GM12878 (cell line): ENCODE measurements around the gene PCNX1. TPM values are rescaled to one million over a fixed set of nuclear protein-coding genes. Genes with fewer than 3 reads are reported as not detected.

Experiments used
- ATAC-seq: fragments of 200-7000 bp; cut with Tn5 transposase; 3 replicates; pipeline ENCODE4 v1.9.1; 2020; ENCODE audit warnings: mild to moderate bottlenecking, moderate library complexity
- BruUV-seq: library from RNA; stranded (reverse); fragments of 400-500 nt; replicated peaks from 2 replicates; lab custom pipeline; 2021; lab: Mats Ljungman, UMichigan
- CTCF ChIA-PET: fragments of 300-600 bp; sonication (Branson Sonifier 250); formaldehyde crosslinking; extraction: SDS; loops from one replicate; lab custom pipeline; 2021; ENCODE audit warnings: inconsistent platforms; lab: Yijun Ruan, JAX
- POLR2A ChIA-PET: fragments of 350-600 bp; formaldehyde crosslinking; extraction: SDS; loops from one replicate; lab custom pipeline; 2021; ENCODE audit warnings: inconsistent platforms; lab: Charles Lee
- RAD21 ChIA-PET: fragments of 300-600 bp; sonication (Branson Sonifier 250); formaldehyde crosslinking; loops from one replicate; lab custom pipeline; 2023; ENCODE audit warnings: antibody characterized with exemption; ENCODE audit not compliant: unreplicated experiment; lab: Charles Lee
- SMC1A ChIA-PET: fragments of 300-600 bp; sonication (Branson Sonifier 250); formaldehyde crosslinking; loops from one replicate; lab custom pipeline; 2023; ENCODE audit not compliant: unreplicated experiment, uncharacterized antibody; lab: Charles Lee
- DNase-seq: peaks from one replicate; pipeline ENCODE4 v3.0.0-alpha.2; 2011; ENCODE audit warnings: low read depth, low spot score
- FAIRE-seq: peaks from 3 replicates; lab custom pipeline; 2011; peaks lifted over from hg19 to GRCh38; lab: Jason Lieb, UNC
- H2AFZ ChIP-seq: 2 replicates; pipeline ENCODE4 v1.6.0; 2011; ENCODE audit warnings: low read depth, low read length, control low read depth; ENCODE audit not compliant: control insufficient read depth
- H3K27ac ChIP-seq: 2 replicates; pipeline ENCODE4 v1.5.1; 2011; ENCODE audit warnings: control low read depth; ENCODE audit not compliant: control insufficient read depth, insufficient read depth
- H3K27me3 ChIP-seq, 2 experiments: replicated peaks in 1 of 2; 2 replicates each; pipeline versions ENCODE4 v1.6.0 to v1.6.1; 2011; ENCODE audit warnings: low read length in 1 of 2; ENCODE audit not compliant: control insufficient read depth in 2 of 2, insufficient read depth in 2 of 2
- H3K36me3 ChIP-seq, 2 experiments: 2 replicates each; pipeline ENCODE4 v1.5.1; 2011; ENCODE audit warnings: low read length in 1 of 2; ENCODE audit not compliant: control insufficient read depth in 2 of 2, insufficient read depth in 2 of 2
- H3K4me1 ChIP-seq: 2 replicates; pipeline ENCODE4 v1.6.1; 2011; ENCODE audit warnings: mild to moderate bottlenecking, low read length, moderate library complexity, mixed read lengths; ENCODE audit not compliant: control insufficient read depth, insufficient read depth
- H3K4me2 ChIP-seq: 2 replicates; pipeline ENCODE4 v1.6.0; 2011; ENCODE audit warnings: control low read depth; ENCODE audit not compliant: control insufficient read depth, insufficient read depth
- H3K4me3 ChIP-seq: fragments of 200-600 bp; sonication (generic); 2 replicates; pipeline ENCODE4 v1.5.1; 2016
- H3K79me2 ChIP-seq: 2 replicates; pipeline ENCODE4 v1.6.0; 2011; ENCODE audit warnings: low read length; ENCODE audit not compliant: control insufficient read depth, insufficient read depth
- H3K9ac ChIP-seq: 2 replicates; pipeline ENCODE4 v1.8.0; 2011; ENCODE audit warnings: low read length, control low read depth, mixed read lengths; ENCODE audit not compliant: control insufficient read depth, insufficient read depth
- H3K9me3 ChIP-seq: replicated peaks from 3 replicates; pipeline ENCODE4 v1.5.1; 2011; ENCODE audit warnings: mild to moderate bottlenecking, low read length; ENCODE audit not compliant: control insufficient read depth, insufficient read depth
- H4K20me1 ChIP-seq: 2 replicates; pipeline ENCODE4 v1.6.0; 2011; ENCODE audit not compliant: control insufficient read depth, insufficient read depth
- ASH2L ChIP-seq: fragments of 300-600, 200-600 bp; sonication (generic); IDR thresholded peaks from 2 replicates; pipeline ENCODE4 v1.6.1; 2017; ENCODE audit warnings: low read depth, mild to moderate bottlenecking, borderline replicate concordance
- FOXM1 ChIP-seq: IDR thresholded peaks from 2 replicates; pipeline ENCODE4 v1.6.1; 2012; ENCODE audit warnings: low read depth, mild to moderate bottlenecking, inconsistent platforms, low read length, moderate library complexity
- MEF2A ChIP-seq: IDR thresholded peaks from 2 replicates; pipeline ENCODE4 v1.6.1; 2011; ENCODE audit warnings: low read depth, mild to moderate bottlenecking, low read length, moderate library complexity; ENCODE audit not compliant: insufficient read depth
- MEF2B ChIP-seq: fragments of 450-650 bp; IDR thresholded peaks from 2 replicates; pipeline ENCODE4 v1.6.1; 2018; ENCODE audit warnings: mild to moderate bottlenecking, moderate library complexity; ENCODE audit not compliant: partially characterized antibody, poor library complexity, severe bottlenecking
- SMAD1 ChIP-seq: fragments of 450-650 bp; IDR thresholded peaks from 2 replicates; pipeline ENCODE4 v1.6.1; 2018; ENCODE audit warnings: mild to moderate bottlenecking, low read depth; ENCODE audit not compliant: partially characterized antibody
- SMAD5 ChIP-seq: IDR thresholded peaks from 2 replicates; pipeline ENCODE4 v1.6.1; 2016; ENCODE audit warnings: antibody characterized with exemption, low read depth
- WRNIP1 ChIP-seq: IDR thresholded peaks from 2 replicates; pipeline ENCODE4 v1.6.1; 2011; ENCODE audit warnings: low read depth, low read length, improper control_type of control experiment, borderline replicate concordance
- ZSCAN29 ChIP-seq: fragments of 450-650 bp; IDR thresholded peaks from 2 replicates; pipeline ENCODE4 v1.6.1; 2017; ENCODE audit warnings: mild to moderate bottlenecking, moderate library complexity
- in situ Hi-C: fragments of 300-500 bp; cut with MboI; formaldehyde crosslinking; loops from 9 replicates; pipeline ENCODE4 v1.14.3; 2018; ENCODE audit warnings: mixed read lengths
- intact Hi-C: fragments of 100-400 bp; cut with micrococcal nuclease; formaldehyde crosslinking; loops from one replicate; pipeline ENCODE4 v1.14.2; 2022; ENCODE audit not compliant: unreplicated experiment
- polyA plus RNA-seq, 11 experiments: library from polyadenylated mRNA; depleted of rRNA in 4 of 11; unstranded in 6 of 11; stranded (reverse) in 5 of 11; fragments of >200 nt; fragmentation: Nextera tagmentation in 4 of 11; fragmentation: Illumina TruSeq in 1 of 11; extraction: Ambion mirVana in 4 of 11; extraction: Trizol in 1 of 11; gene quantifications; 1 replicate in 1 of 11; 2 replicates in 10 of 11; pipeline versions ENCODE4 v1.2.1 to v1.2.3, GENCODE V29; 2011 to 2016; ENCODE audit warnings: inconsistent platforms in 2 of 11, missing spikeins in 2 of 11, low read depth in 1 of 11
- total RNA-seq, 4 experiments: library from RNA; depleted of rRNA in 3 of 4; stranded (reverse); fragments of >200 nt in 3 of 4; fragmentation: Illumina TruSeq in 1 of 4; extraction: Trizol in 1 of 4; gene quantifications; 2 replicates each; pipeline versions ENCODE4 v1.2.1 to v1.2.3, GENCODE V29; 2013 to 2021
- TF ChIP-seq, protein P1 (sequence below): IDR thresholded peaks from 2 replicates; pipeline ENCODE4 v1.6.1; 2012; ENCODE audit warnings: improper control_type of control experiment, low read depth, low read length; ENCODE audit not compliant: insufficient replicate concordance

The PCNX1 gene
- total and polyA plus RNA-seq, 10 of the 15 experiments (the other 5 are each of a cell fraction or from before 2014, with no cell fraction given) = 4.6 to 53.9 (median 20.5) TPM

DNA sequence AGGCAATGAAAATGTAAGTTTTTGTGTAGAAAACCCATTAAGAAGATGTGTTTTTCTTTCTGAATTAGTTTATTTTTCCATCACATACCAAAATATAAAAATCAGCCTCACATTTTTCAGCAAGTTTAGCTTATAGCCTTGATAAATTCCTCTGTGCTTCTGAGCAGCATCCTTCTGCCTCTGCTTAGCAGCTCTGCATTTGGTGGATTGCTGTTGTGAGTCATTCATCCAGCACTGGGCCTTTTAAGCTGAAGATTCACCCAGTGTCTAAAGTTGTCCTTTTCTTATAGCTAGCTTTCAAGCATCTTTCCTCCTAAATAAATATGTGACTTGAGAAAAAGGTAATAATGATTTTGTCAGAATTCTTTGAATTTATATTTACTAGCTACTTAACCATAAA is 206.1 kb downstream of the PCNX1 start:
- peaks cover 8 to 12% of the 10 kb centered on the region in 2 experiments for H3K36me3 ChIP-seq
- CTCF ChIA-PET = interaction anchor here (2.4 to 3.7 kb wide), 2 partner anchors 9 to 742 kb away, joined by 11 to 12 read pairs; no protein-coding TSS in a partner anchor

More for the DNA sequence above, 206.1 kb downstream of the PCNX1 start:
- Histone ChIP-seq H3K4me3 (no peak overlapping the region), H3K4me2 (no peak overlapping the region), H4K20me1 (no peaks in the 10 kb centered on the region), H3K4me1 (peaks cover 4% of the 10 kb centered on the region), H2AFZ (no peak overlapping the region), H3K9ac (no peak overlapping the region), H3K27ac (no peak overlapping the region), H3K79me2 (no peaks in the 10 kb centered on the region), H3K9me3 (no peaks in the 10 kb centered on the region), H3K27me3 (no peaks in the 10 kb centered on the region)
- FAIRE-seq = no peak
- TF ChIP-seq FOXM1 (no peak), WRNIP1 (no peak), ZSCAN29 (no peak), ASH2L (no peak), MEF2A (no peak), SMAD5 (no peak), MEF2B (no peak), SMAD1 (no peak)
- TF ChIP-seq, protein P1, sequence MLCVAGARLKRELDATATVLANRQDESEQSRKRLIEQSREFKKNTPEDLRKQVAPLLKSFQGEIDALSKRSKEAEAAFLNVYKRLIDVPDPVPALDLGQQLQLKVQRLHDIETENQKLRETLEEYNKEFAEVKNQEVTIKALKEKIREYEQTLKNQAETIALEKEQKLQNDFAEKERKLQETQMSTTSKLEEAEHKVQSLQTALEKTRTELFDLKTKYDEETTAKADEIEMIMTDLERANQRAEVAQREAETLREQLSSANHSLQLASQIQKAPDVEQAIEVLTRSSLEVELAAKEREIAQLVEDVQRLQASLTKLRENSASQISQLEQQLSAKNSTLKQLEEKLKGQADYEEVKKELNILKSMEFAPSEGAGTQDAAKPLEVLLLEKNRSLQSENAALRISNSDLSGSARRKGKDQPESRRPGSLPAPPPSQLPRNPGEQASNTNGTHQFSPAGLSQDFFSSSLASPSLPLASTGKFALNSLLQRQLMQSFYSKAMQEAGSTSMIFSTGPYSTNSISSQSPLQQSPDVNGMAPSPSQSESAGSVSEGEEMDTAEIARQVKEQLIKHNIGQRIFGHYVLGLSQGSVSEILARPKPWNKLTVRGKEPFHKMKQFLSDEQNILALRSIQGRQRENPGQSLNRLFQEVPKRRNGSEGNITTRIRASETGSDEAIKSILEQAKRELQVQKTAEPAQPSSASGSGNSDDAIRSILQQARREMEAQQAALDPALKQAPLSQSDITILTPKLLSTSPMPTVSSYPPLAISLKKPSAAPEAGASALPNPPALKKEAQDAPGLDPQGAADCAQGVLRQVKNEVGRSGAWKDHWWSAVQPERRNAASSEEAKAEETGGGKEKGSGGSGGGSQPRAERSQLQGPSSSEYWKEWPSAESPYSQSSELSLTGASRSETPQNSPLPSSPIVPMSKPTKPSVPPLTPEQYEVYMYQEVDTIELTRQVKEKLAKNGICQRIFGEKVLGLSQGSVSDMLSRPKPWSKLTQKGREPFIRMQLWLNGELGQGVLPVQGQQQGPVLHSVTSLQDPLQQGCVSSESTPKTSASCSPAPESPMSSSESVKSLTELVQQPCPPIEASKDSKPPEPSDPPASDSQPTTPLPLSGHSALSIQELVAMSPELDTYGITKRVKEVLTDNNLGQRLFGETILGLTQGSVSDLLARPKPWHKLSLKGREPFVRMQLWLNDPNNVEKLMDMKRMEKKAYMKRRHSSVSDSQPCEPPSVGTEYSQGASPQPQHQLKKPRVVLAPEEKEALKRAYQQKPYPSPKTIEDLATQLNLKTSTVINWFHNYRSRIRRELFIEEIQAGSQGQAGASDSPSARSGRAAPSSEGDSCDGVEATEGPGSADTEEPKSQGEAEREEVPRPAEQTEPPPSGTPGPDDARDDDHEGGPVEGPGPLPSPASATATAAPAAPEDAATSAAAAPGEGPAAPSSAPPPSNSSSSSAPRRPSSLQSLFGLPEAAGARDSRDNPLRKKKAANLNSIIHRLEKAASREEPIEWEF = no peak
- ATAC-seq = no peak
- in situ Hi-C loops = no loop called here
- POLR2A ChIA-PET = no interaction called here
- RAD21 ChIA-PET = interaction anchor here (1.0 kb wide), 1 partner anchor 742 kb away, joined by 3 read pairs; no protein-coding TSS in a partner anchor
- DNase-seq = no peak
- BruUV-seq = no TSS peak
- SMC1A ChIA-PET = interaction anchor here (0.6 to 1.4 kb wide), 2 partner anchors 9 to 53 kb away, joined by 3 read pairs; no protein-coding TSS in a partner anchor
- intact Hi-C loops = no loop called here
